Activated CD8-positive, alpha-beta memory T cell treated with anti-CD3 and anti-CD28 coated beads, Interleukin-2, amount 50 U/mL, for 24 hours (primary cell): ENCODE results near the gene KLK11.
"Not testable (repeated sequence)": the region's sequence is repeated elsewhere in the genome, so short reads cannot be mapped to it uniquely, and the experiment has no call there.

ENCODE experiments used
- DNase-seq: peaks from one replicate; pipeline ENCODE4 v3.0.0-alpha.2; 2020; ENCODE audit errors: extremely low read depth

The KLK11 gene

GRCh38 chr19:51003316-51003715 lies 23.1 kb downstream of the KLK11 start:
- no peak for DNase-seq

GRCh38 chr19:51002542-51003311 lies 23.7 kb downstream of the KLK11 start:
- no peak for DNase-seq

- DNase-seq = no peak
Observed at GRCh38 chr19:51002089-51002532, 24.3 kb downstream of the KLK11 start.

GRCh38 chr19:51001515-51001914 lies 24.9 kb downstream of the KLK11 start, which contains the start of gene KLK8:
Gene KLK8 (minus strand): TSS chr19:51001604. CDS start chr19:51001167, 437 bp downstream.
- no peak for DNase-seq

- DNase-seq = no peak
Observed at GRCh38 chr19:51000981-51001380, 25.4 kb downstream of the KLK11 start.

- no peak for DNase-seq
Observed at GRCh38 chr19:51000426-51000825, 26.0 kb downstream of the KLK11 start.

GRCh38 chr19:50998686-50999085 lies 27.7 kb downstream of the KLK11 start:
- no peak for DNase-seq

GRCh38 chr19:50998061-50998460 lies 28.4 kb downstream of the KLK11 start:
- DNase-seq = no peak

GRCh38 chr19:50994129-50994528 lies 32.3 kb downstream of the KLK11 start:
- no peak for DNase-seq

GRCh38 chr19:50992666-50993035 lies 33.8 kb downstream of the KLK11 start:
- no peak for DNase-seq

- not testable (repeated sequence) for DNase-seq
Observed at GRCh38 chr19:50984416-50984815, 42.0 kb downstream of the KLK11 start.

GRCh38 chr19:50983625-50984292 lies 42.7 kb downstream of the KLK11 start, which contains the start of gene KLK7:
Gene KLK7 (minus strand): TSS chr19:50983917. CDS start chr19:50982399, 1,518 bp downstream.
- DNase-seq = no peak

- no peak for DNase-seq
Observed at GRCh38 chr19:50982186-50982585, 44.2 kb downstream of the KLK11 start.

- DNase-seq = no peak
Observed at GRCh38 chr19:50981587-50982146, 44.7 kb downstream of the KLK11 start.

- no peak for DNase-seq
Observed at GRCh38 chr19:50980208-50980607, 46.2 kb downstream of the KLK11 start.

- DNase-seq = no peak
Observed at GRCh38 chr19:50979758-50980157, 46.7 kb downstream of the KLK11 start.

- no peak for DNase-seq
Observed at GRCh38 chr19:50978772-50979390, 47.5 kb downstream of the KLK11 start.

- DNase-seq = no peak
Observed at GRCh38 chr19:50977626-50978025, 48.8 kb downstream of the KLK11 start.

GRCh38 chr19:50975766-50976165 lies 50.6 kb downstream of the KLK11 start:
- DNase-seq = no peak

GRCh38 chr19:50974702-50975556 lies 51.5 kb downstream of the KLK11 start:
- DNase-seq = no peak

GRCh38 chr19:50972795-50973376 lies 53.5 kb downstream of the KLK11 start:
- no peak for DNase-seq
